Kasumi-1 (cell line): ENCODE data around the gene AKIRIN2.

Source experiments
- DNase-seq, 2 experiments: peaks; one replicate each; lab custom pipeline; 2025; lab: John Stamatoyannopoulos, UW

The AKIRIN2 gene

DNA sequence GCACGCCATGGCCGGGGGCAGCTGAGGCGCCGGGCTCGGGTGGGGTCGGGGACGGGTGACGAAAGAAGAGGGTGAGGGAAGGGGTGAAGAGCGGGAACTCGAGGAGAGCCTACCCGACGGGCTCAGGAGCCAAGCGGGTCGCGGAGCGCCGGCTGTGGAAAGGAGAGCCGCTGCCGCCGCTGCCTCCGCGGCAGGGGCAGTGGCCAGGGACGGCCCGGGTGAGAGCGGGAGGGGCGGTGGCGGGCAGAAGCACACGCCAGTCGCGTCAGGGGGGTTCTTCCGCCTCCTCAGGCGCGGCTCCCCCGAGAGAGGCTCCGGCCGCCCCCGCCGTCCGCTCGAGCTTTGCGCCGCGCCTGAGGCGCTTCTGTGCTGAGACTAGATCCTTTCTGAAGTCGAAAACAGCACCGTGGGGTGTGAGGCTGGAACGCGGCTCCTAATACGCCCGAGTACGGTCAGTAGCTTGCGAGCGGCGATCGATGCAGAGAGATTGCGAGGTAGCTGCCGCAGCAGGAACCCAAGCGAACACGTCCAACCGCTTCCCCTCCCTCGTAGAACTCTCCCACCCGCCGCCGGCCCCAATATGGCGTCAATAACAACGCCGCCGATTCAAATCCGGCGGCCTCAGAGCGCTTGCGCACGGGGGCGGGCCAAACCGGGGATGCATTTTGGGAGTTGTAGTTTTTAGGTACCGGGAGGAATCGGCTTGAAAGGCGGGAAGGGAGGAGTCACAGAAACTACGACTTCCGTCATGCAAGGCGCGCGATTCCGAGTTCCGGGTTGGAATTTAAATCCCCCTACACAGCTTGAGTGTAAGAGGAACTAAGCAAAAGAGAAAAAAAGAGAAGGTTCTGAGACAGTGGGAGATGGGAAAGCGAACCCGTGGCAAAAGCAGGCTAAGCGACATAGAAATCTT, at the start of gene AKIRIN2:
TSS of gene AKIRIN2 (minus strand) at position 558 of the 913 bp plus-strand sequence. CDS start at position 9, 549 bp downstream.
- peak; percentile 99 for DNase-seq

DNA sequence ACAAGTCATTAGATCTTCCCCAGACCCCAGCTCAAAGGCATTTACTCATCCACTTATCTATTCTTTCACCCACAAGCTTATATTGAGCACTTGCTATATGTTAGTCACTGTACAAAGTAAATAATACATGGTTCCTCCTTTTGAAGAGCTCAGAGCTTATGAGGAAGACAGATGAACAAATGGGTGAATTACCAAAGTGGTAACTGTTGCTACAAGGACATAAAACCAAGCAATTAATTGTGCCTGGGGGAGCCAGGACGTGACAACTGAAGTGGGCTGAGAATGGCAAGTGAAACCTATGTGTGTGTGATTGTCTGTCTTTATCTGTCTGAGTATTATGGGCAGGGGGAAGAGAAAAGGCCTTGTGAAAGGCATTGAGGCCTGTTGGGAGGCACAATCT, 45.6 kb upstream of the AKIRIN2 start:
- peak; percentile 12 to 38 for DNase-seq

DNA sequence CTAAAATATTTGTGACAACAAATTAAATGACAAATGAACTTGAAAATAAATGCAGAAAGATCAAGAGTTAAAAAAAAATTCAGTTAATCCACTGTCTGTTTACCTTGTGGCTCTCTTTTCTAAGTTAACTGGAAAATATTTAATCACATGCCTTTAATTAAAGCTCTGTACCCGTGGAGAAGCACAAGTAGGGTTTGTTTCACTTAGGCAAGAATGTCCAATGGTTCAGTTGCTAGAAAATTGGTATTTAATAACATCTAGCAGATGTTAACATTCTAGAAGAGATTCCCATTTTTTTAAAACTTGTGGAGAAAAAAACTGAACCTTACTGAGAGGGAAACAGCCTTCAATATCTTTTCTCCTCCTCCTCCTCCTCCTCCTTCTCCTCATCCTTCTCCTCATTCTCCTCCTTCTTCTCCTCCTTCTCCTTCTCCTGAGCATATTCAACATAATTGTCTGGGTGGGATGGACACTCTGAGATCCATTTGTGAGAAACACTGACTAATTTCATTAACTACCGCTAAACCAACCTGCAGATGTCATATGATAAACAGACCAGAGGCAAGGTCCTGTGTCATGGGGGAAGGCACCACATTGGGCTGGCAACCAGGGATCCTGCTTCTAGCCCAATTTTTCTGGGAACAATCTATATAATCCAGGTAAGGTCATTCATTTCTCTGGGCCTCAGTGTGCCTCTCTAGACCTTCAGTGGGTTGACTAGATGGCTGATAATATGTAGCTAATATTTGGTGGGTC, 44.1 kb upstream of the AKIRIN2 start:
- no peak for DNase-seq

DNA sequence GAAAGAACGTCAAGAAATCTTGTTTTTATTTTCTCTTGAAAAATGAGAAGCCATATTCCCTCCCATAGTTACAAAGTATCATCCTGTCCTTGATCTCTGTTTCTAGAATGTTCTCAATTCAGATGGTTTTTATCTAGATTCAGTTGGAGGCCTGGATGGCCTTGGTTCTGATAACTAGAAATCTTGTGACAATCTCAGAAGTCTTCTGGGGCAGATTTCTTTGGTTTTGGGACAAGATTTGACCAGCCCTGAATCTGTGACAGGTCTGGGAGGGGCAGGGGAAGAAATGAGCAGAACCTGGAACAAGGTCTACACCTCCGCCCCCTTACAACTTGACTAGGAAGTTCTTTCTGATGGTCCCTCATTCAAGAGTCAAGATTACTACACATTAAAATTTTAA, 41.4 kb upstream of the AKIRIN2 start:
- no peak for DNase-seq

DNA sequence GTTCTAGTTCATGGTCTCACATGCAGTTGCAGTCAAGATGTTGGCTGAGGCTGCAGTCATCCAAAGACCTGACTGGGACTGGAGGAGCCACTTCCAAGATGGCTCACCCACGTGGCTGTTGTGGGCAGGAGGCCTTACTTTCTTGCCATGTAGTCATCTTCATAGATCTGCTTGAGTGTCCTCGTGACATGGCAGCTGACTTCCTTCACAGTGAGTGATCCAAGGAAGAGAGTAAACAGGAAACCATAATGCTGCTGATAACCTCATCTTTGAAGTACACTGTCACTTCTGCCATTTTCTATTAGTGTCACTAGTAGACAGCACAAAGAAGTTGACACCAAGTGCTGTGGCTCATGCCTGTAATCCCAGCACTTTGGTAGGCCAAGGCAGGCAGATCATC, 40.1 kb upstream of the AKIRIN2 start:
- no peak for DNase-seq

DNA sequence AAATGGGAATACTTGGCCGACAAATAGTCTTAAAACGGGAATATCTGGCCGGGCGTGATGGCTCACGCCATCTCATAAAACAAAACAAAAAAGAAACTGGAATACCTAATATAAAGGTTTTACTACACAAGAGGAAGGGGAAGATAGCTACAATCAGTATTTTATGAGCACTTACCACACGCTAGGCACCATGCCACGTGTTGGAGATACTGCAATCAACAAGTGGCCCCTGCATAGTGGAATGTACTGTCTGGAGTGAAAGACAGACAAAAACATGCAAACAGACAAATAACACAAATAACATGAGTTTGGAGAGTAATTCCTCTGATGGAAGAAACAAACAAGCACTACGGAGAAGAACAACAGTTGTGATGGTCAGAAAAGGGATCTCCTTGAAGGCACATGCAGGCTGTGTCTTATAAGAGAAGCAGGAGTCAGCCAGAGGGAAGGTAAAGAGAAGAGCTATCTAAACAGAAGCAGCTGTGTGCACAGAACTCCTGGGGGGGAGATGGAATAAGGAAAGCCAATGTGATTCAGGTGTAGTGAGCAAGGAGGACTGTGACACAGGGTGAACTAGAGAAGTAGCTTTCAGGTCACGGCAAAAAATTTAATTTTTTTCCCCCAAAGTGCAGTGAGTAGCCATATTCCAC, 39.1 kb upstream of the AKIRIN2 start:
- DNase-seq = no peak

DNA sequence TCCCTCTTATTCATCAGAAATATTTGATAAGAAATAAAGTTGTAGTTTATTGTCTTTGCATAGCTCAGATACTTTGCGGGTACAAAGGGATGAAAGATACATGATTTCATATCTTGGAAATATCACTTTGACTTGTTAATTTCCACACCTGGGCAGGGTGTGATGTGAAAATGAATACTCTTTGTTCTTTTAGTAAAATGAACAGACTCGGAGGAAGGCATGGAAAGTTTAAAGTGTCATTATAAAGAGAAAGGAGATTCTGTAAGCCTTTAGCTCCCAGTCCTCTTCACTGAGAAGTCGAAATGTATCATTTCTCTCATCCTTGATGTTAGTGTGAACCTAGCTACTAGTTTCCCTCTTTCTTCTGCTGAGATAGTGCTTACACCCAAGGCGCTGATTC, 36.7 kb upstream of the AKIRIN2 start:
- DNase-seq = no peak

DNA sequence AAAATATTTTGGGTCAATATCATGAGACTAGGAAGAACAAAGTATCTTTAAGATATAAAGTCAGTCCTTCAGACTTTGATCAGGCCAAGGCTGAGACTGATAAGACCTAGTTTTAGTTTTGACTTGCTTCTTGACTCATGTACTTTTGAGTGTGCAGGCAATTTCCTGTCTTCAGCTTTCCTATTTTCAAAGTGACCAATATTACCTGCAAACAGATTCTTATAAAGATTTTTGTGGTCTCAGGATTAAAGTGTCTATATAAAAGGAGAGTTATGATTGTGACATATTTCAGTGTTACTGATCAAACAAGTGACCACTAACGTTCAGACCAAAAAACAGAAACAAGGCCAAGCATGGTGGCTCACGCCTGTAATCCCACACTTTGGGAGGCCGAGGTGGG, 36.0 kb upstream of the AKIRIN2 start:
- DNase-seq = no peak

DNA sequence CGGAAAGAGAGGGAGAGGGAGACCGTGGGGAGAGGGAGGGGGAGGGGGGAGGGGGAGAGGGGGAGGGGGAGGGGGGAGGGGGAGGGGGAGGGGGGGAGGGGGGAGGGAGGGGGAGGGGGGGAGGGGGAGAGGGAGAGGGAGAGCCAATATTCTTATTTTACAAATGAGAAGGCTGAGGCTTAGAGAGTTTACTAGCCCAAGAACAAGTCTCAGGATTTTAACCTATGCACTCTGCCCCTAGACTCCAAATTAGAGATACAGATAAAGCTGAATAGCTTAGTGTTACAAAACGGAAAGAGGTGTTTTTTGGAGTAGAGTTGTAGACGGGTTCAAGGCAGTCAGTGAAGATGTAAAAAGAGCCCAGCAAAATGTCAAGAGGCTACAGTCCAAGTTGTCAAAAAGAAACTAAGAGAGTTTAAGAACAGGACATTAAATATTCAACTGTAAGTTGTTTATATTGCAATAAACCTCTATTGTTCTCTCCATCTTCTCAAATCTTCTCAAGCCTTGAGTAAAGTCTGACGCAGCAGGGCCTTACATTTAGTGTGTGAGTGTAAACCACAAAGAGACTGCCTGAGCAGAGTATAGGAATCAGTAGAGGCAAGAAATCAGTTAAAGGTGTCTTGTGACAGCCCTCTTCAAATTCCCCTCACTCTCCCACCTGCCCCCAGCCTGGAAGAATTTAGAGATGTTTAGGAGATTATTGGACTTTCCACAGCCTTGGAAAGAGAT, 34.9 kb upstream of the AKIRIN2 start:
- no peak for DNase-seq

DNA sequence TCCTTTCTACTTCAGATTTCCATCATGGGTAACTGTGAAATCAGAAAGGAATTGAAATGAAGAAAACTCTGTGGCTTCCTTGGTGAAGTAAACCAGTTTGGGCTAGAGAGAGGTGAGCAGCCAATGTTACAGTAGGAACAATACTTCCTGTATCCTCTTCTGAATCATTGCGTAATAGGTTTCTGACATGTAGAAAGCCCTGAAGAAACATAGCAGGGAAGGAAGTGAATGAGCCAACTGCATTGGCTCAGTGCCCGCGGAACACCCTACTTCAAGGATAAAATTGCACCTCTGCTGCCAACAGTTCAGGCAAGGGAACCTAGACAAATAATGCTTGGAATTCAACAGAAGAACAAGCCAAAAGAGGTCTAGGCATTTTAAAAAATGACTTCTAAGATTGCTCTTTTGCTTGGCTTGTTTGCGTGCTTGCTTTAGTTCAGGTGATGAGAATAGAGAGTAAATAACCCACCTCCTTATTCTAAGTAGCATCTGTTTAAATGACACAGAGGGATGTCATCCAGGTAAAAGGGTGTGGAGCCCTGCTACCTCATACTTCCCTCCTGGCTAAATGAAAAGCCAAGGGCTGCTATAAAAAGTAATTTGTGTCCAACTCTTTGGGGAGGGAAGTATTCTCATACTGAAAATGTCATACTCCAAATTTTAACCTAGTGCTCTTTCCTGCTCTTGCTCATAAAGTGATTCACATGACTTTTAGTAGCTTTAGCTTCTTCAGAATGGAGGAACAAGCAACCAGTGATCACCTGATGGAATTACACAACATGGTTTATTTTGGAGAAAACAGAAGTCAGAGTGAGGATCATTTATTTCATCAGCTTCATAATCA, 30.0 kb upstream of the AKIRIN2 start:
- DNase-seq = peak; percentile 99

DNA sequence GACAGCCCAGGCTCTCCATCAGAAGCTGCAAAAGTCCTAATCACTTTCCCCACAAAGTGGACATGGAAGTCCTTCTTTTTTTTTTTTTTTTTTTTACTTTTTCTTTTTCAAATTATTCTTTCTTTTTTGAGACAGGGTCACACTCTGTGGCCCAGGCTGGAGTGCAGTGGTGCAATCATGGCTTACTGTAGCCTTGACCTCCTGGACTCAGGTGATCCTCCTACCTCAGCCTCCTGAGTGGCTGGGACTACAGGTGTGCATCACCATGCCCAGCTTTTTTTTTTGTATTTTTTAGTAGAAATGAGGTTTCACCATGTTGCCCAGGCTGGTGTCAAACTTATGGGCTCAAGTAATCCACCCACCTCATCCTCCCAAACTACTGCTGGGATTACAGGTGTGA, 29.0 kb upstream of the AKIRIN2 start:
- no peak for DNase-seq

DNA sequence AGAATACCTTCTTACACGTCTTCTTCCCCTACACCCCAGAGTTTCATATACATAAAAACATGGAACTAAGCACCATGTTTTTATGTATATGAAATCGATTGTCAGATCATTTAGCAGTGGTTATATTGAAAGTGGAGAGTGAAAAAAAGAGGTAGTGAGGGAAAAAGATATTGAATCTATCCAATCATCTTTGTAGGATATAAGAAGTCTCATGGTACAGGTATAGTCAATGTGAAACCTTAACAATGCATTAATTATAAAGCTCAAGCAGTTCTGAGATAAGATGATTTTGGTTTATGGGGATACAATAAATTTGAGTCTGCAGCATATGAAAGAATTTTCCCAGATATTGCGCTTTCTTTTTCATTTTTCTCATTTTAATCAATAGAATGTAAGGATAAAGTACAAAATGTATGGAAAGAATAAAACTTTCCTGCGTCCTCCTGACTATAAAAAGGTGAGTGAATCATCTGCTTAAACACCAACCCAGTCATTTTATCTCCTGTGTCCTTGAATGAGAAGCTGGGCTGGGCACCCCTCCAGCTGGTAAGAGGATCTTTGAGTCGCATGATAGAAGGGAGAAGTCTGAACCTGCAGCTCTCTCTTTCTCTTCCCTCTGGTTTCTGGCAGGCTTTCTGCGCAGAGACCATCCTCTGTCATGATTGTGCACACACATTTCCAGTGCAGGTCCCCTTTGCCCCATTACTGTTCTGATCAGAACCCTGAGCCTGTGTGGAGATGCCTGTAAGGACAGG, 28.1 kb upstream of the AKIRIN2 start:
- DNase-seq = peak; percentile 37 to 64

DNA sequence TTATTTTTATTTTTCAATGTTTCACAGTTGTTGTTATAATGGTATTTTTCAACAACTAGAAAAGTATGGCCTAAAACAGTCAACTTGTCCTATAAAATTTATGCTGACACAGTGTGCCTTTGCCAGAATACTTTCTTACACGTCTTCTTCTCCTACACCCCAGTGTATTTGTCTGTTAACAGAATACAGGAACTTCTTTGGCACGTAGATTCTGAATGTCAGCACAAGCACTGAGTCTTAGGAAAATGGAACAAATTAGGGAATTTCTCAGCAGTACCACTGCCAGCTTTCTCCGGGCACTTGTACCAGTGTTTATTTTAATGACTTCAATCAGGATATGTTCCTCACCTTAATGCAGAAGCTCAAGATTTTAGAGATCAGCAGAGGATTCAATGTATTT, 26.7 kb upstream of the AKIRIN2 start:
- no peak for DNase-seq

DNA sequence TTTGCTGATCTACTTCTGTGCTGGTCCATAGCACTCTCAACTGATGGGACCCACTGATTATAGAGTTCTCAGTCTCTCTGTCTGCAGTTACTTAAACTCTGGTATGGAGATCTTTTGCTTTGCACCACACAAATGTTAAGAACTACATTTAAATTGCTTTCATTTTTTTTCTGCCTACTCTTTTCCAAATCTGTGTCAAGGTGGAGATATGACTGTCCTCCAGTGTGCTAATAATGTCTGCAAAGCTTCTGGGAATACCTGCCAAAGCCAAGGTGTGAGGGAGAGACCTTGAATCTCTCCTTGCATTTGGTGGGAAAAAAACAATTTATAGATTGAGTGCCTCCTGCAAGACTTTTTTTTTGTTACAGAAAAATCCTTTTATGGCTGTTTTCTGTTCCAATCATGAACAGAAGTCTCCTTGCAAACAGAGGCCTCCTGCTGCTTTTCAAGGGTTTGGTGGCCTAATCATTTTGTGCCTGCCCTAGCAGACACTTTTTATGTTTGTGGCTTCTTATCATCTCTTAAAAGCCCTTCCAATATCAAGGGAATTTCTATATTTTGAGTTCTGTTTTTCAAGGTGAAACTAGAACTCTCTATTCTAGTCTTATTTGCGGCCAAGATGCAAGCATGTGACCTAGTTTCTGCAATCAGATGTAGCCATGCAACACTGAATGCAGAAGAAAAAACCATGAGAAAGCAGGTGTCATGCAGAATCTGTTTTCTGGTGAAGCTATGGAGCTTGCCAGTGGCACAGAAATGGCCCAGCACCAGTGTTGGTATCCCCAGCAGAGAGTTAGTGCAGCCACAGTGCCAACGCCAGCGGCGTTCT, 23.2 kb upstream of the AKIRIN2 start:
- no peak for DNase-seq

DNA sequence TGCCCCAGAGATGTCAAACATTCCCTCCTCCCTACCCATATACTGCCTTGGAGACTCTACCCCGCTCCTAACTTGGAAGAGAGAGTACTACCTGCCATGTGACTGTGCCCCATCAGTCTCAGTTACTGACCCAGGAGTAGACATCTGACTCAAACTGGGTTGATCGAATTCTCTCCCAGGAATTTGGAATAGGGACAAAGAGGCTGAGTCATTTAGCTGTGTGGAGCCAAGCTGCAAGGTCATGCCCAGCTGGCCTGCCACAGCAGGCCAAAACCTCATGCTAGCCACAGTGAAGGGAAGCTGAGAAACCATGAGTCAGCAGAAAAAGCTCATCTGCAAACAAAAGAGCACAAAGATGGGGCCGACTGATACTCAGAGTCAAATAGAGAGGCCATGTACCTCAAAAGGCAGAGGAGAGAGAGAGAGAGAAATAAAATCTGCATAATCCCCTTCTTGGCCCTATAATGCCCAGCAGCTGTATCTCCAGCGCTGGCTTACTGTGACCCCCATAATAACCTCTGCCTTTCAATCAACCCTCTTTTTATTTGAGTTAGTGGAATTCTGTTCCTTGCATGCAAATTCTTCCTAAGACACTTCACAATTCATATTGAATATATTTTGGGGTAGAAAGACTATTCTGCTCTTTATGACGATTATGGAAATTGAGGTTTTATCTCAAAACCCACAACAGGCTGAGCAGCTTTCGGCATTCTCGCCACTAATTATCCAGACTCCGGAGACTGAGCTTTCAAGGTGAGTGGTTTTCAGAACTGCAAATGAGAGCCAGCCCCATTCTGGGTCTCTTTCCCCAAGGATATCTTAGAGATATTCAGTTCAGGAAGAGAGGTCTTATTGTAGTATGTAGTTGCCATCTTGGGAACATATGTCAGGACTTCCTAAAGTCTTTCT, 21.4 kb upstream of the AKIRIN2 start:
- peak; percentile 20 to 22 for DNase-seq

DNA sequence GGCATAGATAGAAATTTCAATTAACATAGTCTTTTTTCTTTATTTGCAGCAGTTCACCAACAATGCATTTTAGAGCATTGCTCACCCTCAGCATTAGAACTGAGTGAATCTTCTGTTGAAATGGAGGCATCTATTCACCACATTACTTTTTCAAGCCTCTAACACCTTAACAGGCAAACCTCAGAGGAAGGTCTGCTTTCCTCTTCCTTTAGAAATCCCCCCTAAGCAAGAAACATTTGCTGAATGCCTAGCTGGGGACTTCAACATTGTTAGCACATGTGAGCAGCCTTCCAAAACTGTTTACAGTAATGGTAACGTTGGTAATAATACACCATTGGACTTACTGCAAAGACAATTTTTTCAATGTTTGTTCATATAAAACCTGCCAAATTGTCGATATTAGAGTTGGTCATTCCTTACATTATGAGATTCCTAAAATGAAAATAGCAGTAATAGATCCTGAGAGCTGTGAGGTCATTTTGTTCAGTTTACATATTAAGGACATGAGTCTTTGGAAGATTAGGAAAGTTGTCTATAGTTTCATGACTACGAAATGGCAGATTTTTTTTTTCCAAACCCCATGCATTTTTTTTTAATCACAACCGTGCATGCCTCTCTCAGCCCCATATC, 20.6 kb upstream of the AKIRIN2 start:
- DNase-seq = no peak

DNA sequence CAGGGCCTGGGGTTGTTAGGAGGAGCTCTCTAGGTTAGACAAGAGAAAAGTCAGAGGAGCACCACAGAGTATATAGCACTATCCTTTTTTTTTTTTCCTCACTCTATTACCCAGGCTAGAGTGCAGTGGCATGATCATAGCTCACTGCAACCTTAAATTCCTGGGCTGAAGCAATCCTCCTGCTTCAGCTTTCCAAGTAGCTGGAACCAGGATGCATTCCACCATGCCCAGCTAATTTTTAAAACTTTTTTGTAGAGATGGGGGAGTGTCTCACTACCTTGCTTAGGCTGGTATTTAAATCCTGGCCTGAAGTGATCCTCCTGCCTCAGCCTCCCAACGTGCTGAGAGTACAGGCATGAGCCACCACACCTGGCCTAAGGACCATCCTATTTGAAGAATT, 19.3 kb upstream of the AKIRIN2 start:
- no peak for DNase-seq
